GM20000 (cell line): Measurements from ENCODE around the gene RTP5.
"Not testable (repeated sequence)": the region's sequence is repeated elsewhere in the genome, so short reads cannot be mapped to it uniquely, and the experiment has no call there.

ENCODE experiments used
- DNase-seq: peaks from one replicate; pipeline ENCODE4 v3.0.0; 2012; ENCODE audit warnings: low spot score
- CTCF ChIP-seq: IDR thresholded peaks from 2 replicates; pipeline ENCODE4 v1.5.1; 2012; ENCODE audit warnings: mild to moderate bottlenecking, control low read depth; ENCODE audit errors: extremely low read depth, missing control alignments

Gene RTP5

GRCh38 chr2:241901500-241902351 is 32.2 kb downstream of the RTP5 start:
- DNase-seq, result no peak
- TF ChIP-seq CTCF, result no peak

GRCh38 chr2:241902357-241902991 is 32.9 kb downstream of the RTP5 start:
- no peak for DNase-seq

GRCh38 chr2:241903121-241904010 is 33.8 kb downstream of the RTP5 start:
- no peak for DNase-seq

More at GRCh38 chr2:241902357-241902991, 32.9 kb downstream of the RTP5 start:
- no peak for TF ChIP-seq CTCF

GRCh38 chr2:241904011-241904718 is 34.6 kb downstream of the RTP5 start:
- no peak for TF ChIP-seq CTCF
- no peak for DNase-seq

More at GRCh38 chr2:241903121-241904010, 33.8 kb downstream of the RTP5 start:
- no peak for TF ChIP-seq CTCF

DNA sequence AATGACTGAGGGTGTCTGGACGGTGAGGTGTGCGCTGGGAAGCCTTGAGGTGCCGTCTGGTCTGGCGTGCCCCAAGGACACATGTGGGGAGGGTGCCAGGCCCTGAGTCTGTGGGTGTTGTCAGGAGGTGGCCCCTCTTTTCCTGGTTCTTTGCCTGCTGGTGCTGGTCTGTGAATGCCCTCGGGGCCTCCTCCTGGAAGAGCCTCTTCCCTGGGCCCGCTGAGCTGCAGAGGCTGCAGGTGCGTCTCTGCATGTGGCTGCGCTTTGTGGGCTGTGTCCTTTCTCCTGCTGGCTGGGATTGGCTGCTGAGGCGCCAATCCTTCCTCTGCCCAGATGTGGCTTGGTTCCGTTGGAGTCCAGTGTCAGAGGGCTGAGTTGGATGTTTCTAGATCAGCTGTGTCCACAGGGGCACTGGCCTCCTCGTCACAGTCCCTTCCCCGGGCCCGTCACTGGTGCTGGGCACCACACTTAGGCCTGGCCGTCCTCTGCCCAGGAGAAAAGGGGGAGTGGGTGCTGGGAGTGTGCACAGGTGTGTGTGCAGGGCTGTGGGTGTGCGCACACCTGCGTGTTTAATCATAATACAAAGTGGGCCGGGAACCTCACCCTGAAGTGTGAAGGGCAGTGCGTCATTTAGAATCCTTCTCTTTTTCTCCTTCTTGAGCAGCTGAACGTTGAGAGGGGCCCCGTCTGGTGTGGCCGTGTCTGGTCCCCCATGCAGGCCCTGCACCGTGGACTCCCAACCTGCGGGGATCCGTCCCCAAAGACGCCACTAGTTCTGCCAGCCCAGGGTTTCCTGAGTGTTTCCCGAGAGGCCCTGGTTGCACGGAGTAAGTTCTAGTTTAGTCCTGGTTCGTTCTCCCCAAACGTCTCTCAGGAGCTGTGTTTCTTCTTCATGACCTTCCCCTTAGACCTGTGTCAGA is 35.5 kb downstream of the RTP5 start:
- no peak for TF ChIP-seq CTCF
- no peak for DNase-seq

- no peak for DNase-seq
Observed at GRCh38 chr2:241905716-241906377, 36.3 kb downstream of the RTP5 start.

GRCh38 chr2:241906378-241906770 is 36.8 kb downstream of the RTP5 start:
- not testable (repeated sequence) for DNase-seq

More at GRCh38 chr2:241905716-241906377, 36.3 kb downstream of the RTP5 start:
- TF ChIP-seq CTCF, result no peak
